T-helper 17 cell (primary cell): ENCODE data around the gene HSPB6. TPM values are rescaled to one million over a fixed set of nuclear protein-coding genes. Genes with fewer than 3 reads are reported as not detected.

Experiments
- ATAC-seq: fragments of 150-1000 bp; cut with Tn5 transposase; 2 replicates; pipeline ENCODE4 v1.10.0; 2021; ENCODE audit warnings: mild to moderate bottlenecking, moderate library complexity
- DNase-seq, 3 donors: peaks; one replicate each; pipeline versions ENCODE4 v3.0.0 to v3.0.0-alpha.2; 2020 to 2021
- H3K9me3 ChIP-seq: one replicate; pipeline ENCODE4 v1.7.0; 2013; ENCODE audit warnings: low read length, mild to moderate bottlenecking; ENCODE audit not compliant: control insufficient read depth, poor library complexity, severe bottlenecking
- H3K27ac Mint-ChIP-seq: one replicate; pipeline ENCODE4 v1.8.0; 2022; ENCODE audit warnings: mild to moderate bottlenecking, moderate library complexity, mixed read lengths
- H3K27me3 Mint-ChIP-seq: one replicate; pipeline ENCODE4 v1.8.0; 2022; ENCODE audit warnings: mixed read lengths
- H3K36me3 Mint-ChIP-seq: one replicate; pipeline ENCODE4 v1.8.0; 2022; ENCODE audit warnings: low read depth, mixed read lengths
- H3K4me1 Mint-ChIP-seq: one replicate; pipeline ENCODE4 v1.8.0; 2022; ENCODE audit warnings: mild to moderate bottlenecking, mixed read lengths
- H3K4me3 Mint-ChIP-seq: one replicate; pipeline ENCODE4 v1.8.0; 2022; ENCODE audit warnings: mild to moderate bottlenecking, moderate library complexity, mixed read lengths
- total RNA-seq, 4 donors: library from RNA in 2 of 4; stranded (reverse) in 2 of 4; gene quantifications; one replicate each; pipeline ENCODE4 v1.2.3 and lab custom pipeline; 2022 to 2026

Gene HSPB6
- total RNA-seq, 2 donors from 2014 or later: not detected

- peaks cover 16% of the 10 kb centered on the region for H3K27me3 Mint-ChIP-seq
- H3K27ac Mint-ChIP-seq: no peak overlapping the region
- H3K4me1 Mint-ChIP-seq: peaks cover 2% of the 10 kb centered on the region
- no peak overlapping the region for H3K4me3 Mint-ChIP-seq
- no peak for DNase-seq
- no peak for ATAC-seq
- H3K9me3 ChIP-seq: no peaks in the 10 kb centered on the region
- H3K36me3 Mint-ChIP-seq: no peaks in the 10 kb centered on the region
These were observed 34.4 kb upstream of the HSPB6 start for GRCh38 chr19:35790981-35791813.

GRCh38 chr19:35789978-35790944 lies 33.4 kb upstream of the HSPB6 start:
- H3K36me3 Mint-ChIP-seq: no peaks in the 10 kb centered on the region
- no peak overlapping the region for H3K4me3 Mint-ChIP-seq
- no peaks in the 10 kb centered on the region for H3K9me3 ChIP-seq
- peaks cover 2% of the 10 kb centered on the region for H3K4me1 Mint-ChIP-seq
- H3K27ac Mint-ChIP-seq: no peak overlapping the region
- no peak for ATAC-seq
- DNase-seq: no peak
- peaks cover 12% of the 10 kb centered on the region for H3K27me3 Mint-ChIP-seq

GRCh38 chr19:35789195-35789977 lies 32.6 kb upstream of the HSPB6 start:
- Mint-ChIP-seq H3K4me3 (no peak overlapping the region), H3K27ac (no peak overlapping the region), H3K27me3 (peaks cover 12% of the 10 kb centered on the region), H3K36me3 (no peaks in the 10 kb centered on the region), H3K4me1 (peaks cover 2% of the 10 kb centered on the region)
- H3K9me3 ChIP-seq: no peaks in the 10 kb centered on the region
- DNase-seq (no peak), ATAC-seq (no peak)

- Mint-ChIP-seq H3K4me1 (peaks cover 2% of the 10 kb centered on the region), H3K27ac (no peak overlapping the region), H3K27me3 (peaks cover 6% of the 10 kb centered on the region), H3K4me3 (no peak overlapping the region), H3K36me3 (no peaks in the 10 kb centered on the region)
- no peak for DNase-seq
- H3K9me3 ChIP-seq: no peaks in the 10 kb centered on the region
- ATAC-seq: no peak
These were observed 31.6 kb upstream of the HSPB6 start for GRCh38 chr19:35788205-35788960.

- peaks cover 6% of the 10 kb centered on the region for H3K4me1 Mint-ChIP-seq
- H3K4me3 Mint-ChIP-seq: no peak overlapping the region
- peaks cover 2% of the 10 kb centered on the region for H3K27me3 Mint-ChIP-seq
- H3K36me3 Mint-ChIP-seq: no peaks in the 10 kb centered on the region
- DNase-seq (no peak), ATAC-seq (no peak)
- H3K9me3 ChIP-seq: no peaks in the 10 kb centered on the region
- H3K27ac Mint-ChIP-seq: no peak overlapping the region
These were observed 30.5 kb upstream of the HSPB6 start for GRCh38 chr19:35787227-35787799.

GRCh38 chr19:35786299-35787160 lies 29.7 kb upstream of the HSPB6 start:
- H3K36me3 Mint-ChIP-seq: no peaks in the 10 kb centered on the region
- H3K27me3 Mint-ChIP-seq: no peaks in the 10 kb centered on the region
- H3K4me3 Mint-ChIP-seq: no peak overlapping the region
- H3K4me1 Mint-ChIP-seq: peaks cover 6% of the 10 kb centered on the region
- H3K27ac Mint-ChIP-seq: no peak overlapping the region
- DNase-seq: no peak
- ATAC-seq: no peak
- H3K9me3 ChIP-seq: no peaks in the 10 kb centered on the region

GRCh38 chr19:35785339-35785627 lies 28.5 kb upstream of the HSPB6 start:
- Mint-ChIP-seq H3K27ac (no peak overlapping the region), H3K4me1 (peaks cover 8% of the 10 kb centered on the region)
- no peak for ATAC-seq

GRCh38 chr19:35784503-35785338 lies 27.9 kb upstream of the HSPB6 start:
- Mint-ChIP-seq H3K4me3 (no peak overlapping the region), H3K4me1 (peaks cover 8% of the 10 kb centered on the region), H3K36me3 (peaks cover 3% of the 10 kb centered on the region), H3K27me3 (no peaks in the 10 kb centered on the region), H3K27ac (no peak overlapping the region)
- H3K9me3 ChIP-seq: no peaks in the 10 kb centered on the region
- no peak for DNase-seq
- no peak for ATAC-seq

More at GRCh38 chr19:35785339-35785627, 28.5 kb upstream of the HSPB6 start:
- Mint-ChIP-seq H3K36me3 (peaks cover 3% of the 10 kb centered on the region), H3K4me3 (no peak overlapping the region), H3K27me3 (no peaks in the 10 kb centered on the region)
- H3K9me3 ChIP-seq: no peaks in the 10 kb centered on the region
- no peak for DNase-seq

GRCh38 chr19:35783469-35784434 lies 26.9 kb upstream of the HSPB6 start:
- Mint-ChIP-seq H3K27me3 (no peaks in the 10 kb centered on the region), H3K36me3 (peaks cover 3% of the 10 kb centered on the region), H3K4me1 (peaks cover 10% of the 10 kb centered on the region), H3K27ac (peak overlapping the region; percentile 67), H3K4me3 (no peak overlapping the region)
- DNase-seq (no peak), ATAC-seq (no peak)
- no peaks in the 10 kb centered on the region for H3K9me3 ChIP-seq

- Mint-ChIP-seq H3K4me1 (peaks cover 10% of the 10 kb centered on the region), H3K4me3 (no peak overlapping the region), H3K27me3 (no peaks in the 10 kb centered on the region), H3K36me3 (peaks cover 3% of the 10 kb centered on the region), H3K27ac (peak overlapping the region; percentile 67)
- DNase-seq: no peak
- ATAC-seq: no peak
- no peaks in the 10 kb centered on the region for H3K9me3 ChIP-seq
These were observed 25.8 kb upstream of the HSPB6 start for GRCh38 chr19:35782589-35782988.
